Activated T-cell treated with anti-CD3 and anti-CD28 coated beads, Interleukin-2, amount 50 U/mL, for 4 hours (primary cell): ENCODE data around the gene CCDC180. TPM values are rescaled to one million over a fixed set of nuclear protein-coding genes. Genes with fewer than 3 reads are reported as not detected.
"Not testable (repeated sequence)": the region's sequence is repeated elsewhere in the genome, so short reads cannot be mapped to it uniquely, and the experiment has no call there.

Experiments
- ATAC-seq, 2 donors: fragments of 200-7000 bp; cut with Tn5 transposase; one replicate each; pipeline ENCODE4 v1.10.0; 2021
- DNase-seq: peaks from one replicate; pipeline ENCODE4 v3.0.0-alpha.2; 2020
- H3K27me3 Mint-ChIP-seq: one replicate; pipeline ENCODE4 v1.8.0; 2021; ENCODE audit warnings: low read depth, mixed read lengths
- H3K36me3 Mint-ChIP-seq: one replicate; pipeline ENCODE4 v1.8.0; 2022; ENCODE audit warnings: mixed read lengths; ENCODE audit not compliant: insufficient read depth
- H3K4me1 Mint-ChIP-seq: one replicate; pipeline ENCODE4 v1.8.0; 2021; ENCODE audit warnings: low read depth, mixed read lengths
- H3K4me3 Mint-ChIP-seq: one replicate; pipeline ENCODE4 v1.8.0; 2021; ENCODE audit warnings: mild to moderate bottlenecking, moderate library complexity, mixed read lengths
- H3K9me3 Mint-ChIP-seq: one replicate; pipeline ENCODE4 v1.8.0; 2021; ENCODE audit warnings: mixed read lengths
- total RNA-seq, 3 donors: library from RNA; stranded (reverse); gene quantifications; one replicate each; pipeline ENCODE4 v1.2.1, GENCODE V29; 2021

CCDC180 gene
- total RNA-seq, 3 donors from 2014 or later, result 1.1 to 1.5 (median 1.2) TPM

DNA sequence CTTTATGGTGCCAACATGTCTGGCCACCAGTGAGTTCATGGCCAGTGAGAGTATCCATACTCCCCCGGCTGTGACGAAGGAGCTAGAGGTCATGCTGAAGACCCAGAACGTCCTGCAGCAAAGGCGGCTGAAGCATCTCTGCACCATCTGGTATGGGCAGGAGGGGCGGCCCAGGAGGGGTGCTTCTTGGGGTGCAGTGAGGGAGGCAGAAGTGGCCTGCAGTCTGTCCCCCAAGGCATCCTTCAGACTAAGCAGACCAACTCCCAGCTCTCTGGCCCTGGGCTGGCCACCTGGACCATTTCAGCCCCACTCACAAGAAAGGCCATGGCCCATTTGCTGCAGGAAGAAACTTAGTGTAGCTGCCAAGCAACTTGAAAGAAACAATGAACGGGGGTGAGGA, 11.0 kb downstream of the CCDC180 start:
- ATAC-seq (no peak), DNase-seq (no peak)
- H3K27me3 Mint-ChIP-seq, result no peaks in the 10 kb centered on the region
- H3K4me3 Mint-ChIP-seq, result no peak overlapping the region
- H3K4me1 Mint-ChIP-seq, result peaks cover 3% of the 10 kb centered on the region
- no peaks in the 10 kb centered on the region for H3K9me3 Mint-ChIP-seq
- peaks cover 35% of the 10 kb centered on the region for H3K36me3 Mint-ChIP-seq

DNA sequence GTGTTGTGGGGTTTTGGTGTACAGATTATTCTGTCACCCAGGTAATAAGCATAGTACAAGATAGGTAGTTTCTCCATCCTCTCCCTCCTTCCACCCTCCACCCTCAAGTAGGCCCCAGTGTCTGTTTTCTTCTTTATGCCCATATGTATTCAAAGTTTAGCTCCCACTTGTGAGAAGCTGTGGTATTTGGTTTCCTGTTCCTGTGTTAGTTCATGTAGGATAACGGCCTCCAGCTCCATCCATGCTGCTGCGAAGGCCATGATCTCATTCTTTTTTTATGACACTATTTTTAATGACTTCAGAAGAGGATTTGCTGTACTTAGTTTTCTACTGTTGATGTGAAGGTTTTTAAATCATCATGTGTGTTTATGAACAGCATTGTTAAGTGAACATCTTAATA, 11.9 kb downstream of the CCDC180 start:
- peaks cover 3% of the 10 kb centered on the region for H3K4me1 Mint-ChIP-seq

DNA sequence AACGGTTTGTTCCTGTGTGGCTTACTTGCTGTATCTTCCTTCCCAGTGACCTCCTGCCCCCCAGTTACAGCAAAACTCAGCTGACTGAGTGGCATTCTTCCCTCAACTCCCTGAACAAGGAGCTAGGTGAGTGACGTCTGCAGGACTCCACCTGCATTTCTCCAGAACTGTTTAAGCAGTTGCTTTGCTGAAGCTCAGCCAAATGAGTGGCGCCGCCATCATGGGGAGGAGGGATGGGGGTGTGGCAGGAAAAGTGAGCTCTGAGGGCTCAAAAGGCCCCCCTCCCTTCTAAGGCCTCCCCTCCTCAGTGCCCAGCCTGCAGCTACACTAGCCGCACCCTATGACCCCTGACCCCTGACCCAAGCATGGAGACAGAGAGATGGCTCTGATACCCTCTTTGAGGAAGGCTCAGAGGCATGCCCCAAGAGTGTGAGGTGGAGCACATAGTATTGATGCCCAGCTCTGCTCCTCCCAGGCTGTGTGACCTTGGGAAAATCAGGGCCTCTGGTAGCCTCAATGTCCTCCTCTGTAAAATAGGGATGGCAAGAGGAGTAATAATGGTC, 12.7 kb downstream of the CCDC180 start:
- H3K36me3 Mint-ChIP-seq, result peaks cover 36% of the 10 kb centered on the region
- H3K4me3 Mint-ChIP-seq, result no peak overlapping the region
- ATAC-seq, result no peak
- no peaks in the 10 kb centered on the region for H3K9me3 Mint-ChIP-seq
- no peak for DNase-seq
- no peaks in the 10 kb centered on the region for H3K27me3 Mint-ChIP-seq
- peaks cover 3% of the 10 kb centered on the region for H3K4me1 Mint-ChIP-seq

More for the DNA sequence above, 11.9 kb downstream of the CCDC180 start:
- Mint-ChIP-seq H3K9me3 (no peaks in the 10 kb centered on the region), H3K36me3 (peaks cover 32% of the 10 kb centered on the region), H3K27me3 (no peaks in the 10 kb centered on the region), H3K4me3 (no peak overlapping the region)
- DNase-seq, result no peak
- ATAC-seq, result no peak

DNA sequence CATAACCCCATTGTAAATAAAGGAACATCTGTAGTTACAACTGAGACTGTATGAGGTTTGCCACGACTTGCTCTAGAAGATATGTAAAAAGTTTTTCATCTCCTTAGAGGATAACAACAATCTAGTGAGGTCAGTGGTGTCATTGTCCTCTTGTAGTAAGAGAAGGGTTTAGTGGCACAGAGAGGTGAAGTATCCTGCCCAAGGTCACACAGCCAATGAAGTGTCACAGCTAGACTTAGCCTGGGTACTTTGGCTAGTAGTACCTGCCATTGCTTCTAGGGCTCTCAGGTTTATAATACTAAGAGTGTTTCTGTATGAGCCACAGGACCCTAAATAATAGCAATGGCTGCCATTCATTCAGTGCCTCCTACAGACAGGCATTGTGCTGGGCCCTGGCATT, 13.8 kb downstream of the CCDC180 start:
- H3K9me3 Mint-ChIP-seq, result no peaks in the 10 kb centered on the region
- ATAC-seq, result no peak
- H3K4me1 Mint-ChIP-seq, result peaks cover 3% of the 10 kb centered on the region
- no peaks in the 10 kb centered on the region for H3K27me3 Mint-ChIP-seq
- no peak overlapping the region for H3K4me3 Mint-ChIP-seq
- DNase-seq, result no peak
- H3K36me3 Mint-ChIP-seq, result peaks cover 31% of the 10 kb centered on the region

DNA sequence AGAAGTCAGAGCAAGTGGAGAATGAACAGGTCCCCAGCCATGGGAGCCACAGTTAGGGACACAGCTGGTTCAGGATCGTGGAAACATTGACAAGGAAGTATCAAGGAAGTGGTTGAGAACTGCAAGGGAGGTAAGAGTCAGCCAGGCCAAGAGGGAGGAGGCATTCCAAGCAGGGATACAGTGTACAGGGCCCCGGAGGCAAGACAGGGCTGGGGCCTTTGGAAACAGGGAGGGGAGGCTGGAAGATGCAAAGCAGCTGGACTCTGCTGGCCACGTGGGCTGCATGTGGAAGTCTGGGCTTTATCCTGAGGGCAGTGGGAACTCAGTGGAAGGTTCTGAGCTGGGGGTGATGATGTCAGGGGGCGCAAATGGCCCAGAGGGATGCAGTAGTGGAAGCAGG, 14.2 kb downstream of the CCDC180 start:
- Mint-ChIP-seq H3K4me3 (no peak overlapping the region), H3K9me3 (no peaks in the 10 kb centered on the region), H3K36me3 (peaks cover 34% of the 10 kb centered on the region), H3K4me1 (peaks cover 3% of the 10 kb centered on the region), H3K27me3 (no peaks in the 10 kb centered on the region)
- ATAC-seq (no peak), DNase-seq (no peak)

DNA sequence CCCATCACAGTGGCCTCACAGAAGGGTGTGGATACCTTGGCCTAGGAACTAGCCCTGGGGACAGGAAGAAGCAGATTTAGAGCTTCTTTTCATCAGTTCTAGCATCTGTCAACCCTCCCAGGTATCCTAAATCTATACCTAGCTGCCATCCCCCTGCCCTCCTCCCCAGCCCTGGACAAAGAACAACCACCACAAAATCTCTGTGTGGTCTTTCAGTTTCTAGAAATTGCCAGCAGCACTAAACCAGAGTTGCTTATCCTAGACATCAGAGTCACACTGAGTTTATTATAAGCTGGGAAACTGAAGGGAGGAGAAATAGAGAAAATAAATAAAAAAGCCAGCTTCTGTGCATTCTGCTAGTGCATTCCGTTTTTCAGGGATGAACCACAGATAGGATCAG, 14.6 kb downstream of the CCDC180 start:
- Mint-ChIP-seq H3K4me1 (peaks cover 3% of the 10 kb centered on the region), H3K9me3 (no peaks in the 10 kb centered on the region), H3K4me3 (no peak overlapping the region), H3K27me3 (no peaks in the 10 kb centered on the region), H3K36me3 (peaks cover 33% of the 10 kb centered on the region)
- no peak for DNase-seq
- no peak for ATAC-seq

DNA sequence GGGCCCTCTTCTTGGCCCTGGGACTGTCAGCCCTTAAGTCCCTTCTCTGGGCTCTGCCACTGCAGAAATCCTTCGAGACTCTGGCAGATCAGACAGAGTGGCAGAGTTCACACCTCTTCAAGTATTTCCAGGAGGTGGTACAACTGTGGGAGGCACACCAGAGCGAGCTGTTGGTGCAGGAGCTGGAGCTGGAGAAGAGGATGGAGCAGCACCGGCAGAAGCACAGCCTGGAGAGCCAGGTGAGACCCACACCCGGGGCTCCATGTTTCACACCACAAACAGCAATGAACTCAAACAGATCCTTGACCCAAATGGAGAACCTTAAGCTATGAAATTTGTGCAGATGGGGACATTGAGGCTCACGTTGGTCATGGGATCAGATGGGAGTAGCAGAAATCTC, 17.5 kb downstream of the CCDC180 start:
- Mint-ChIP-seq H3K9me3 (no peaks in the 10 kb centered on the region), H3K27me3 (no peaks in the 10 kb centered on the region), H3K4me1 (no peaks in the 10 kb centered on the region), H3K4me3 (no peak overlapping the region), H3K36me3 (peaks cover 39% of the 10 kb centered on the region)
- ATAC-seq (no peak), DNase-seq (no peak)

DNA sequence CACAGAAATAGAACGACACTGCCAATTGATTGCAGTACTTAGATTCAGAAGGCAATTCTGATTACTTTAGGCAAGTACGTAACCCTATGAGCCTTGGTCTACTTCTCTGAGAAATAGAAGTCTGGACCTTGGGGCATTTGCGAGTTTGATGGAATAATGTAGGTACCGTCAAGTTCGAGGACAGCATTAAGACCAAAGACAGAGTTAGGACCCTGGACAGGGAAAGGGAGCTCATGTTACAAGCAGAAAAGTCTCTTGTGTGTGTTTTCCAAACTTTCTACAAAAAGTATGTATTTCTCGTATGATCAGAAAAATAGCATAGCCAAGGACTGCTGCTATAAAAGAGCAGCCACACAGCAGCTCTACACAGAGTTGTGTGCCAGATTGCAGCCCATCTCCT, 20.1 kb downstream of the CCDC180 start:
- Mint-ChIP-seq H3K36me3 (peaks cover 50% of the 10 kb centered on the region), H3K4me3 (no peak overlapping the region), H3K4me1 (no peaks in the 10 kb centered on the region), H3K9me3 (no peaks in the 10 kb centered on the region), H3K27me3 (no peaks in the 10 kb centered on the region)
- ATAC-seq (no peak), DNase-seq (no peak)

DNA sequence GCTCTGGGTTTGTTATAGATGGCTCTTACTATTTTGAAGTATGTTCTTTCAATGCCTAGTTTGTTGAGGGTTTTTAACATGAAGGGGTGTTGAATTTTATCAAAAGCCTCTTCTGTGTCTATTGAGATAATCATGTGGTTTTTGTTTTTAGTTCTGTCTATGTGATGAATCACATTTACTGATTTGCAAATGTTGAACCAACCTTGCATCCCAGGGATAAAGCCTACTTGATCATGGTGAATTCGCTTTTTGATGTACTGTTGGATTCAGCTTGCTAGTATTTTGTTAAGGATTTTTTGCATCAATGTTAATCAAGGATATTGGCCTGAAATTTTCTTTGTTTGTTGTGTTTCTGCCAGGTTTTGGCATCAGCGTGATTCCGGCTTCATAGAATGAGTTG, 25.5 kb downstream of the CCDC180 start:
- no peaks in the 10 kb centered on the region for H3K4me1 Mint-ChIP-seq
- H3K4me3 Mint-ChIP-seq, result no peak overlapping the region

DNA sequence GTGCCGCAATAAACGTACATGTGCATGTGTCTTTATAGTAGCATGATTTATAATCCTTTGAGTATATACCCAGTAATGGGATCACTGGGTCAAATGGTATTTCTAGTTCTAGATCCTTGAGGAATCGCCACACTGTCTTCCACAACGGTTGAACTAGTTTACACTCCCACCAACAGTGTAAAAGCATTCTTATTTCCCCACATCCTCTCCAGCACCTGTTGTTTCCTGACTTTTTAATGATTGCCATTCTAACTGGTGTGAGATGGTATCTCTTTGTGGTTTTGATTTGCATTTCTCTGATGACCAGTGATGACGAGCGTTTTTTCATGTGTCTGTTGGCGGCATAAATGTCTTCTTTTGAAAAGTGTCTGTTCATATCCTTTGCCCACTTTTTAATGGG, 28.2 kb downstream of the CCDC180 start:
- peaks cover 47% of the 10 kb centered on the region for H3K36me3 Mint-ChIP-seq
- H3K4me1 Mint-ChIP-seq, H3K4me3 Mint-ChIP-seq, H3K27me3 Mint-ChIP-seq, ATAC-seq, DNase-seq, H3K9me3 Mint-ChIP-seq: not testable (repeated sequence)

More for the DNA sequence above, 25.5 kb downstream of the CCDC180 start:
- no peak for DNase-seq
- Mint-ChIP-seq H3K27me3 (no peaks in the 10 kb centered on the region), H3K9me3 (no peaks in the 10 kb centered on the region), H3K36me3 (peaks cover 46% of the 10 kb centered on the region)
- no peak for ATAC-seq

DNA sequence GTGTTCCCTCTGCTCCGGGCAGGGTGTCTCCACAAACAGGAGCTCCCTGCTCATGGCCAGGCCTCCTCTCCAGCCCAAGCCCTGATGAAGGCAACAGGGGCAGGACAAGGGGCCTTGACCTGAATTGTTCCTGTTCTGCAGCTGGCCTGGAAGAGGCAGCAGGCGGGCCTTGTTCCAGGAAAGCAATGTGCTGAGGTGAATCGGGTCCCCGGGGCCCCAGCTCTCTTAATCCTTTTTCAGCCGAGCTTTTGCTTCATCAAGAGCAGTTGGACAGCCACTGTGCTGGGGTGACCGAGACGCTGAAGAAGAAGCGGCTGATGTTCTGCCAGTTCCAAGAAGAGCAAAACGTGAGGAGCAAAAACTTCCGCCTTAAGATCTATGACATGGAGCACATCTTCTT, 41.4 kb downstream of the CCDC180 start:
- H3K4me1 Mint-ChIP-seq, result no peaks in the 10 kb centered on the region
- DNase-seq (no peak), ATAC-seq (no peak)
- no peak overlapping the region for H3K4me3 Mint-ChIP-seq
- no peaks in the 10 kb centered on the region for H3K9me3 Mint-ChIP-seq
- H3K27me3 Mint-ChIP-seq, result no peaks in the 10 kb centered on the region
- H3K36me3 Mint-ChIP-seq, result peaks cover 15% of the 10 kb centered on the region

DNA sequence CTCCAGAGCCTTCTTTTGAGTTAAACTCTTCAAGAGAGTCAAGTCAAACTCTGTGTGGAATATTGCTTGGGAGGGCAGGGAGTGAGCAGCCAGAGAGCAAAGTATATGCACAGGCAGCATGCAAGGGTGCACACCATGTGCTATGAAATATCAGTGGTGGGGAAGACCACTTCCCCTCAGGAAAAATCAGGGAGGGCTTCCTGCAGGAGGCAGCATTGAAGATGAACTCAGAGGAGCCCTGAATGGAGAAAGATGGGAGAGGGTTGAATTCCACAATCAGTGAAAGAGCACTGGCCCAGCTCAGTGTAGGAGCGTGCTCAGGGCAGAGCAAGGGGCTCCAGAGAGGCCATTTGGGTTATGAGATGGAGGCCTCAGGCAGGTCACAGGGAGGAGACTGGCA, 41.9 kb downstream of the CCDC180 start:
- Mint-ChIP-seq H3K27me3 (no peaks in the 10 kb centered on the region), H3K36me3 (peaks cover 13% of the 10 kb centered on the region), H3K4me3 (no peak overlapping the region), H3K4me1 (no peaks in the 10 kb centered on the region), H3K9me3 (no peaks in the 10 kb centered on the region)
- DNase-seq (no peak), ATAC-seq (no peak)

DNA sequence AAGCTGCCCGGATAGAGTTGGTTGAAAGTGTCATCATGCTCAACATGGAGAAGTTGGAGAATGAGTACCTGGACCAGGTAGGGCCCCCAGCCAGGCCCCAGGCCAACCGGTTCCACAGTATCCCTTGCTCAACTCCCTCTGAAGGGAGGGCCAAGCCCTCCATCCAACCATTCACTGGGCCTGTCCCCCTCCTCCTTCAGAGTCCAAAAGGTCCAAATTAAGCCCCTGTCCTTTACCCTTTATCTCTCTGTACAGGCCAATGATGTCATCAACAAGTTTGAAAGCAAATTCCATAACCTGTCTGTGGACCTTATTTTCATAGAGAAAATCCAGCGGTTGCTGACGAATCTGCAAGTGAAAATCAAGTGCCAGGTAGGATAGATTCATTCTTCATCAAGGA, 47.2 kb downstream of the CCDC180 start:
- ATAC-seq (no peak), DNase-seq (no peak)
- Mint-ChIP-seq H3K4me1 (no peaks in the 10 kb centered on the region), H3K27me3 (no peaks in the 10 kb centered on the region), H3K36me3 (peaks cover 19% of the 10 kb centered on the region), H3K9me3 (no peaks in the 10 kb centered on the region), H3K4me3 (no peak overlapping the region)

DNA sequence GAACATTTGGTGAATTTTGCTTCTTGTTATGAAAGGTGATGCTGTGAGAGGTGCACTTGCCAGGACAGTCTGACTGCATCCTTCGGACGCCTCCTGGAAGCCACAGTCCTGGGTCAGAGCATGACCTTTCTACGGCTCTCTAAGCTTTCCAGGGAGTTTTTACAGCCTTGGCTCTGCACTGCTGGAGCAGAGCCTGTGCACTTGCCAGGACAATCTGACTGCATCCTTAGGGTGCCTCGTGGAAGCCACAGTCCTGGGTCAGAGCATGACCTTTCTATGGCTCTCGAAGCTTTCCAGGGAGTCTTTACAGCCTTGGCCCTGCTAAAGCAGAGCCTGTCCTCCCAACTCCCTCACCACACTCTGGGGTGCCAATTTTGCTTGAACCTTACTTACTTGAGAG, 49.6 kb downstream of the CCDC180 start:
- Mint-ChIP-seq H3K36me3 (peaks cover 26% of the 10 kb centered on the region), H3K9me3 (no peaks in the 10 kb centered on the region), H3K4me3 (no peak overlapping the region), H3K27me3 (no peaks in the 10 kb centered on the region), H3K4me1 (no peaks in the 10 kb centered on the region)
- ATAC-seq, result no peak
- no peak for DNase-seq
